ENCODE results near the gene SLC9A7. TPM values are rescaled to one million over a fixed set of nuclear protein-coding genes. Genes with fewer than 3 reads are reported as not detected.

SLC9A7 gene
- total RNA-seq, 1 donor from 2014 or later = 5.0 TPM

DNA sequence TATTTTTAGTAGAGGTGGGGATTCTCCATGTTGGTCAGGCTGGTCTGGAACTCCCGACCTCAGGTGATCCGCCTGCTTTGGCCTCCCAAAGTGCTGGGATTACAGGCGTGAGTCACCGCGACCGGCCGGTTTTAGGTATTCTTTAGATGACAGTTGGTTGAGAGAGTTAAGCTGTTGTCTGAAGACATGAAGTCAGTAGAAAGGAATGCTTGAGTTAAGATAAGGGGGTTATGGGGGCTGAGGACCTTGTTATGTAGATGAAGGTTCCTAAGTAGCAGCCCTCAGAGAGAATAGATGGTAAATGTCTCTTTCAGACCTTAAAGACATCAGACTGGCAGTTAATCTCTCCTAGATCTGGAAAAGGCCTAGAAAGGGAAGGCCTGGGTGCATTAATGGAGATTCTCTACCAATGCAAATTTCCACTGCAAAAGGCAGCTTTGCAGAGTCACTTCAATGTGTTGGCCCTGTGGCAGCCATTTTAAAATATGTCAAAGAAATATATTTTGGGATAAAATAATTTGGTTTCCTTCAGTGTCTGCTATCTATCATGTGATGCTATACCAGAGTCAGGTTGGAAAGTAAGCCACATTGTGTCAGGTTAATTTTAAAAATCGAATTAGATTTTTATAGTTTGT, 207.3 kb downstream of the SLC9A7 start:
- TF ChIP-seq, protein P1, sequence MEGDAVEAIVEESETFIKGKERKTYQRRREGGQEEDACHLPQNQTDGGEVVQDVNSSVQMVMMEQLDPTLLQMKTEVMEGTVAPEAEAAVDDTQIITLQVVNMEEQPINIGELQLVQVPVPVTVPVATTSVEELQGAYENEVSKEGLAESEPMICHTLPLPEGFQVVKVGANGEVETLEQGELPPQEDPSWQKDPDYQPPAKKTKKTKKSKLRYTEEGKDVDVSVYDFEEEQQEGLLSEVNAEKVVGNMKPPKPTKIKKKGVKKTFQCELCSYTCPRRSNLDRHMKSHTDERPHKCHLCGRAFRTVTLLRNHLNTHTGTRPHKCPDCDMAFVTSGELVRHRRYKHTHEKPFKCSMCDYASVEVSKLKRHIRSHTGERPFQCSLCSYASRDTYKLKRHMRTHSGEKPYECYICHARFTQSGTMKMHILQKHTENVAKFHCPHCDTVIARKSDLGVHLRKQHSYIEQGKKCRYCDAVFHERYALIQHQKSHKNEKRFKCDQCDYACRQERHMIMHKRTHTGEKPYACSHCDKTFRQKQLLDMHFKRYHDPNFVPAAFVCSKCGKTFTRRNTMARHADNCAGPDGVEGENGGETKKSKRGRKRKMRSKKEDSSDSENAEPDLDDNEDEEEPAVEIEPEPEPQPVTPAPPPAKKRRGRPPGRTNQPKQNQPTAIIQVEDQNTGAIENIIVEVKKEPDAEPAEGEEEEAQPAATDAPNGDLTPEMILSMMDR (IDR thresholded peaks at IDR 0.05; ENCODE audit: partially characterized antibody, unreplicated experiment) = no peak
- no peaks in the 10 kb centered on the region for H3K36me3 Mint-ChIP-seq (ENCODE audit: unreplicated experiment)
- H3K4me3 Mint-ChIP-seq (ENCODE audit: unreplicated experiment) = no peak overlapping the region
- no peaks in the 10 kb centered on the region for H3K4me1 Mint-ChIP-seq (ENCODE audit: low read depth, unreplicated experiment)
- H3K9me3 Mint-ChIP-seq (ENCODE audit: unreplicated experiment) = no peaks in the 10 kb centered on the region
- H3K27me3 Mint-ChIP-seq (ENCODE audit: unreplicated experiment) = no peaks in the 10 kb centered on the region
- no peak for DNase-seq
- H3K27ac Mint-ChIP-seq (ENCODE audit: unreplicated experiment) = no peak overlapping the region

DNA sequence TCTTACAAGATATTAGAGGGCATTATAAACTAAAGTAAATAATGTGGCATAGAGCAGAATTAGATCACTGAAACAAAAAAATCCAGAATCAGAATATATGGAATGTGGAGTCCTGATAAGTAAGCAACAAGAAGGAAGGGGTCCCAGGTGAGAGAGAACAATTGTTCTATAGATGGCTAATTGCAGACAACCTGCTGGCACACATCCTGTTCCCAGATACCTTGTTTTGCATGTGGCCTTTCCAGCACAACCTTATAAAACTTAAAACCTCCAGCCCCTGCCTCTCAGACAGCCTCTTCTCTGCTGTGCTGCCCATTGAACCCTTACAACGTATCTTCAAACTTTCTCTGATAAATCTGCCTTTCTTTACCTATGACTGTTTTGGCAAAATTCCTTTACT, 209.0 kb downstream of the SLC9A7 start:
- TF ChIP-seq, protein P1 (IDR thresholded peaks at IDR 0.05; ENCODE audit: partially characterized antibody, unreplicated experiment) = no peak
- Mint-ChIP-seq H3K27me3 (ENCODE audit: unreplicated experiment) (no peaks in the 10 kb centered on the region), H3K4me3 (ENCODE audit: unreplicated experiment) (no peak overlapping the region), H3K36me3 (ENCODE audit: unreplicated experiment) (no peaks in the 10 kb centered on the region), H3K27ac (ENCODE audit: unreplicated experiment) (no peak overlapping the region), H3K9me3 (ENCODE audit: unreplicated experiment) (no peaks in the 10 kb centered on the region), H3K4me1 (ENCODE audit: low read depth, unreplicated experiment) (no peaks in the 10 kb centered on the region)
- no peak for DNase-seq

Other genes with a start within 250 kb of the SLC9A7 start
- 6.4 TPM for gene ZNF674, start 213.7 kb downstream of the SLC9A7 start, total RNA-seq (ENCODE audit: unreplicated experiment)
- gene CHST7, start 185.4 kb downstream of the SLC9A7 start, total RNA-seq (ENCODE audit: unreplicated experiment) = 1.7 TPM
- 10.7 TPM for gene RP2, start 77.9 kb upstream of the SLC9A7 start, total RNA-seq (ENCODE audit: unreplicated experiment)
- 14.0 TPM for gene JADE3, start 153.3 kb upstream of the SLC9A7 start, total RNA-seq (ENCODE audit: unreplicated experiment)